ENCODE results near the gene CDKAL1. TPM values are rescaled to one million over a fixed set of nuclear protein-coding genes. Genes with fewer than 3 reads are reported as not detected.

CDKAL1 gene
- total and polyA plus RNA-seq, 2 donors (not counting 3 experiments of a cell fraction or from before 2014, with no cell fraction given), result 6.1 to 20.5 TPM

GRCh38 chr6:20949138-20949537 is 414.9 kb downstream of the CDKAL1 start:
- ChIA-PET CTCF (no interaction called here), POLR2A (no interaction called here)
- H3K9me1 ChIP-seq (replicated peaks; ENCODE audit: control insufficient read depth, extremely low read depth, insufficient read depth, low read length), result no peaks in the 10 kb centered on the region
- no peak overlapping the region for H3K4me3 ChIP-seq (replicated peaks in 1 of 3; ENCODE audit: insufficient read depth in 1 of 3, low read depth in 1 of 3, low read length in 3 of 3)
- intact Hi-C loops (cut with micrococcal nuclease) (no loop called here), dilution Hi-C loops (cut with MboI; ENCODE audit: extremely low pct_ligation_motif_present, low sequenced_read_pairs) (no loop called here)
- H3K9me3 ChIP-seq (replicated peaks; ENCODE audit: control insufficient read depth, insufficient read depth, low read length), result no peaks in the 10 kb centered on the region
- H3K9ac ChIP-seq (replicated peaks; ENCODE audit: extremely low read depth, insufficient read depth, low read length), result no peak overlapping the region
- H3K27me3 ChIP-seq (ENCODE audit: control insufficient read depth in 2 of 2, insufficient read depth in 2 of 2, low read length in 2 of 2), result no peaks in the 10 kb centered on the region
- no peak overlapping the region for H3K4me2 ChIP-seq (ENCODE audit: insufficient read depth, low read length)
- H3K27ac ChIP-seq (ENCODE audit: insufficient read depth, low read depth, low read length), result no peak overlapping the region
- FAIRE-seq (no peak), DNase-seq (ENCODE audit: low read depth, low spot score) (no peak)
- TF ChIP-seq POLR2A (IDR thresholded peaks at IDR 0.05; ENCODE audit: low read depth, low read length) (no peak), CTCF (IDR thresholded peaks at IDR 0.05; ENCODE audit: extremely low read depth in 1 of 2, insufficient read depth in 1 of 2, low read depth in 1 of 2, low read length in 2 of 2) (no peak), FOS (IDR thresholded peaks at IDR 0.05; ENCODE audit: borderline replicate concordance, insufficient read depth, low read length) (no peak), JUN (IDR thresholded peaks at IDR 0.05; ENCODE audit: borderline replicate concordance, insufficient read depth, insufficient read length, low read depth) (no peak), POLR2AphosphoS5 (IDR thresholded peaks at IDR 0.05; ENCODE audit: insufficient read depth, low read depth, low read length) (no peak), EZH2 (IDR thresholded peaks at IDR 0.05; ENCODE audit: borderline replicate concordance, low read depth, low read length, severe bottlenecking) (no peak), MYC (IDR thresholded peaks at IDR 0.05; ENCODE audit: low read depth, low read length) (no peak), GATA2 (IDR thresholded peaks at IDR 0.05; ENCODE audit: insufficient read depth, insufficient read length, low read depth, low read length) (no peak)
- TF ChIP-seq, protein P1, sequence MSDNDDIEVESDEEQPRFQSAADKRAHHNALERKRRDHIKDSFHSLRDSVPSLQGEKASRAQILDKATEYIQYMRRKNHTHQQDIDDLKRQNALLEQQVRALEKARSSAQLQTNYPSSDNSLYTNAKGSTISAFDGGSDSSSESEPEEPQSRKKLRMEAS (IDR thresholded peaks at IDR 0.05; ENCODE audit: insufficient read depth, insufficient read length), result no peak
- no peak overlapping the region for H2AFZ ChIP-seq (ENCODE audit: low read depth, low read length)
- H4K20me1 ChIP-seq (replicated peaks; ENCODE audit: control insufficient read depth, extremely low read depth, insufficient read depth, low read length), result no peaks in the 10 kb centered on the region
- H3K4me1 ChIP-seq (ENCODE audit: control insufficient read depth, extremely low read depth, insufficient read depth, low read length), result peaks cover 14% of the 10 kb centered on the region
- BruUV-seq (replicated peaks), result no TSS peak
- no peaks in the 10 kb centered on the region for H3K36me3 ChIP-seq (ENCODE audit: control insufficient read depth in 2 of 2, extremely low read depth in 1 of 2, insufficient read depth in 2 of 2, low read length in 2 of 2)
- H3K79me2 ChIP-seq (ENCODE audit: control insufficient read depth, insufficient read depth, low read length), result no peaks in the 10 kb centered on the region
